K562 (cell line): Measurements from ENCODE around the gene MPZL1.

Experiments
- CSDE1 ChIP-seq, 2 experiments: fragments of 450-650 bp; IDR thresholded peaks; 2 replicates each; pipeline ENCODE4 v1.6.1; 2016; ENCODE audit warnings: mild to moderate bottlenecking in 1 of 2
- POLR2A ChIP-seq: fragments of 450-650 bp; conservative IDR thresholded peaks from 2 replicates; pipeline ENCODE4 v1.6.1; 2016
- ZC3H11A ChIP-seq: IDR thresholded peaks from 2 replicates; pipeline ENCODE4 v1.6.1; 2012; ENCODE audit warnings: low read depth, low read length, improper control_type of control experiment
- ZNF239 ChIP-seq: fragments of 250-450 bp; sonication (Bioruptor Pico); IDR thresholded peaks from 2 replicates; pipeline ENCODE4 v1.4.0; 2020; ENCODE audit warnings: mild to moderate bottlenecking
- TF ChIP-seq, protein P1 (sequence below), 3 experiments: fragments of 200-800 bp in 1 of 3; fragments of 250-450 bp in 1 of 3; fragments of 450-650 bp in 1 of 3; sonication (Bioruptor Pico) in 1 of 3; sonication (Bioruptor generic) in 1 of 3; formaldehyde crosslinking in 1 of 3; IDR thresholded peaks; 2 replicates each; pipeline versions ENCODE4 v1.6.1 to v1.8.0; 2016 to 2022; ENCODE audit warnings: mild to moderate bottlenecking in 2 of 3, missing genetic modification characterization in 2 of 3, missing compliant biosample characterization in 1 of 3, moderate library complexity in 1 of 3
- TF ChIP-seq, protein P2 (sequence below), 2 experiments: fragments of 450-650 bp; formaldehyde crosslinking in 1 of 2; IDR thresholded peaks; 2 replicates each; pipeline versions ENCODE4 v1.4.0 to v1.6.1; 2014 to 2020; ENCODE audit warnings: mild to moderate bottlenecking in 2 of 2, borderline replicate concordance in 1 of 2, low read depth in 1 of 2
- TF ChIP-seq, protein P3 (sequence below): fragments of 450-650 bp; conservative IDR thresholded peaks from 2 replicates; pipeline ENCODE4 v1.6.1; 2016; ENCODE audit warnings: missing genetic modification characterization, low read depth, mild to moderate bottlenecking, control low read depth, missing compliant biosample characterization

DNA sequence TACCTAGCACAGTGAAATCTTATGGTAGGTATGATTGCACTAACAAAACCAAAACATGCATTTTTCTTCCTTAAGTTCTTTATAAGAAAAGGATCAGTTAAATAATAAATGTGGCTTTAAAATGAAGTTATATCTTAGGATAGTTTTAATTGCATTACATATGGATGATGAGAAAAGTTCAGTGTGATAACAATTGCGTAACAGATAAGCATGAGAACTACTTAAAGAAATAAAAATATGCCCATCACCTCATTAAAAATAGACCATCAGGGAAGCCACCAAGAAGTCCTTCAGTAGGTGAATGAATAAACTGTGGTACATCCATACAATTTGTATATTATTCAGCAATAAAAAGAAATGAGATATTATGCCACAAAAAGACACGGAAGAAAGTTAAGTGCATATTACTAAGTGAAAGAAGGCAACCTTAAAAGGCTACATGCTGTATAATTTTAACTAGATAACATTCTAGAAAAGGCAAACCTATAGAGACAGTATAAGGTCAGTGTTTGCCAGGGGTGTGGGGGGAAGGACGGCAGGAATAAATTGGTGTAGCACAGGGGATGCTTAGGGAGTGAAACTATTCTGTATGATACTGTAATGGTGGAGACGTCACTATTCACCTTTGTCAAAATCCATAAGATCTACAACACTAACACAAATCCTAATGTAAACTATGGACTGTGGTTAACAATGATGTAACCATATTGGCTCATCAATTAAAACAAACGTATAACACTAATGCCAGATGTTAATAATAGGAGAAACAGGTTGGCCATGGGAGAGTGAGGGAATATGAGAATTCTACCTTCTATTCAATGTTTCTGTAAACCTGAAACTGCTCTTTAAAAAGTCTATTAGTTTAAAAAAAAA, 42.9 kb downstream of the MPZL1 start:
- TF ChIP-seq, protein P1, sequence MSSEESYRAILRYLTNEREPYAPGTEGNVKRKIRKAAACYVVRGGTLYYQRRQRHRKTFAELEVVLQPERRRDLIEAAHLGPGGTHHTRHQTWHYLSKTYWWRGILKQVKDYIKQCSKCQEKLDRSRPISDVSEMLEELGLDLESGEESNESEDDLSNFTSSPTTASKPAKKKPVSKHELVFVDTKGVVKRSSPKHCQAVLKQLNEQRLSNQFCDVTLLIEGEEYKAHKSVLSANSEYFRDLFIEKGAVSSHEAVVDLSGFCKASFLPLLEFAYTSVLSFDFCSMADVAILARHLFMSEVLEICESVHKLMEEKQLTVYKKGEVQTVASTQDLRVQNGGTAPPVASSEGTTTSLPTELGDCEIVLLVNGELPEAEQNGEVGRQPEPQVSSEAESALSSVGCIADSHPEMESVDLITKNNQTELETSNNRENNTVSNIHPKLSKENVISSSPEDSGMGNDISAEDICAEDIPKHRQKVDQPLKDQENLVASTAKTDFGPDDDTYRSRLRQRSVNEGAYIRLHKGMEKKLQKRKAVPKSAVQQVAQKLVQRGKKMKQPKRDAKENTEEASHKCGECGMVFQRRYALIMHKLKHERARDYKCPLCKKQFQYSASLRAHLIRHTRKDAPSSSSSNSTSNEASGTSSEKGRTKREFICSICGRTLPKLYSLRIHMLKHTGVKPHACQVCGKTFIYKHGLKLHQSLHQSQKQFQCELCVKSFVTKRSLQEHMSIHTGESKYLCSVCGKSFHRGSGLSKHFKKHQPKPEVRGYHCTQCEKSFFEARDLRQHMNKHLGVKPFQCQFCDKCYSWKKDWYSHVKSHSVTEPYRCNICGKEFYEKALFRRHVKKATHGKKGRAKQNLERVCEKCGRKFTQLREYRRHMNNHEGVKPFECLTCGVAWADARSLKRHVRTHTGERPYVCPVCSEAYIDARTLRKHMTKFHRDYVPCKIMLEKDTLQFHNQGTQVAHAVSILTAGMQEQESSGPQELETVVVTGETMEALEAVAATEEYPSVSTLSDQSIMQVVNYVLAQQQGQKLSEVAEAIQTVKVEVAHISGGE (CRISPR knock-in tag; IDR thresholded peaks at IDR 0.05), result no peak
- TF ChIP-seq, protein P2, sequence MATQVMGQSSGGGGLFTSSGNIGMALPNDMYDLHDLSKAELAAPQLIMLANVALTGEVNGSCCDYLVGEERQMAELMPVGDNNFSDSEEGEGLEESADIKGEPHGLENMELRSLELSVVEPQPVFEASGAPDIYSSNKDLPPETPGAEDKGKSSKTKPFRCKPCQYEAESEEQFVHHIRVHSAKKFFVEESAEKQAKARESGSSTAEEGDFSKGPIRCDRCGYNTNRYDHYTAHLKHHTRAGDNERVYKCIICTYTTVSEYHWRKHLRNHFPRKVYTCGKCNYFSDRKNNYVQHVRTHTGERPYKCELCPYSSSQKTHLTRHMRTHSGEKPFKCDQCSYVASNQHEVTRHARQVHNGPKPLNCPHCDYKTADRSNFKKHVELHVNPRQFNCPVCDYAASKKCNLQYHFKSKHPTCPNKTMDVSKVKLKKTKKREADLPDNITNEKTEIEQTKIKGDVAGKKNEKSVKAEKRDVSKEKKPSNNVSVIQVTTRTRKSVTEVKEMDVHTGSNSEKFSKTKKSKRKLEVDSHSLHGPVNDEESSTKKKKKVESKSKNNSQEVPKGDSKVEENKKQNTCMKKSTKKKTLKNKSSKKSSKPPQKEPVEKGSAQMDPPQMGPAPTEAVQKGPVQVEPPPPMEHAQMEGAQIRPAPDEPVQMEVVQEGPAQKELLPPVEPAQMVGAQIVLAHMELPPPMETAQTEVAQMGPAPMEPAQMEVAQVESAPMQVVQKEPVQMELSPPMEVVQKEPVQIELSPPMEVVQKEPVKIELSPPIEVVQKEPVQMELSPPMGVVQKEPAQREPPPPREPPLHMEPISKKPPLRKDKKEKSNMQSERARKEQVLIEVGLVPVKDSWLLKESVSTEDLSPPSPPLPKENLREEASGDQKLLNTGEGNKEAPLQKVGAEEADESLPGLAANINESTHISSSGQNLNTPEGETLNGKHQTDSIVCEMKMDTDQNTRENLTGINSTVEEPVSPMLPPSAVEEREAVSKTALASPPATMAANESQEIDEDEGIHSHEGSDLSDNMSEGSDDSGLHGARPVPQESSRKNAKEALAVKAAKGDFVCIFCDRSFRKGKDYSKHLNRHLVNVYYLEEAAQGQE (IDR thresholded peaks at IDR 0.05; ENCODE audit: borderline replicate concordance), result no peak
- TF ChIP-seq, protein P2 (CRISPR knock-in tag; IDR thresholded peaks at IDR 0.05; ENCODE audit: low read depth), result no peak
- TF ChIP-seq ZC3H11A (no peak), POLR2A (no peak), CSDE1 (IDR thresholded peaks at IDR 0.05) (no peak), ZNF239 (CRISPR knock-in tag) (no peak)
- TF ChIP-seq, protein P3, sequence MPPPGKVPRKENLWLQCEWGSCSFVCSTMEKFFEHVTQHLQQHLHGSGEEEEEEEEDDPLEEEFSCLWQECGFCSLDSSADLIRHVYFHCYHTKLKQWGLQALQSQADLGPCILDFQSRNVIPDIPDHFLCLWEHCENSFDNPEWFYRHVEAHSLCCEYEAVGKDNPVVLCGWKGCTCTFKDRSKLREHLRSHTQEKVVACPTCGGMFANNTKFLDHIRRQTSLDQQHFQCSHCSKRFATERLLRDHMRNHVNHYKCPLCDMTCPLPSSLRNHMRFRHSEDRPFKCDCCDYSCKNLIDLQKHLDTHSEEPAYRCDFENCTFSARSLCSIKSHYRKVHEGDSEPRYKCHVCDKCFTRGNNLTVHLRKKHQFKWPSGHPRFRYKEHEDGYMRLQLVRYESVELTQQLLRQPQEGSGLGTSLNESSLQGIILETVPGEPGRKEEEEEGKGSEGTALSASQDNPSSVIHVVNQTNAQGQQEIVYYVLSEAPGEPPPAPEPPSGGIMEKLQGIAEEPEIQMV (tag), result no peak
